Measurements from ENCODE around the gene DRD1. TPM values are rescaled to one million over a fixed set of nuclear protein-coding genes. Genes with fewer than 3 reads are reported as not detected.

Gene DRD1
- total RNA-seq, 1 experiment from 2014 or later = not detected

DNA sequence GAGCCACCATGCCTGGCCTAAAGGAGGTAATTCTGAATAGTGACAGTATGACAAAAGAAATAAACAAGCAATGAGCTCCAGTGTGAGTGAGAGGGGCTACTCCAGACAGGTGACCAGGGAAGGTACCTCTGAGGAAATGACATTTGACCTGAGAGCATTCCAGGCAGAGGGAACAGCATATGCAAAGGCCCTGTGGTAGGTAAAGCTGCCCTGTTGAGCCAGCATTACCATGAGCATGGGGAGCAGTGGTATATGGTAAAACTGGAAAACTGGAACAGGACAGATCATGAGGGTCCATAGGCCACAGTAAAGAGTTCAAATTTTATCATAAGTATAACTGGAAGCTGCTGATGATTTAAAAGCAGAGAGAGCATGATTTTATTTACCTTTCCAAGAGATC is 28.4 kb upstream of the DRD1 start:
- no peaks in the 10 kb centered on the region for H3K9me3 ChIP-seq
- no peaks in the 10 kb centered on the region for H3K36me3 ChIP-seq
- peaks cover 24% of the 10 kb centered on the region for H3K27me3 ChIP-seq
- DNase-seq = no peak
- H3K4me3 ChIP-seq = no peak overlapping the region

GRCh38 chr5:175471628-175472027 is 27.6 kb upstream of the DRD1 start:
- no peak for DNase-seq
- H3K36me3 ChIP-seq = no peaks in the 10 kb centered on the region
- peaks cover 24% of the 10 kb centered on the region for H3K27me3 ChIP-seq
- H3K4me3 ChIP-seq = no peak overlapping the region
- H3K9me3 ChIP-seq = no peaks in the 10 kb centered on the region

DNA sequence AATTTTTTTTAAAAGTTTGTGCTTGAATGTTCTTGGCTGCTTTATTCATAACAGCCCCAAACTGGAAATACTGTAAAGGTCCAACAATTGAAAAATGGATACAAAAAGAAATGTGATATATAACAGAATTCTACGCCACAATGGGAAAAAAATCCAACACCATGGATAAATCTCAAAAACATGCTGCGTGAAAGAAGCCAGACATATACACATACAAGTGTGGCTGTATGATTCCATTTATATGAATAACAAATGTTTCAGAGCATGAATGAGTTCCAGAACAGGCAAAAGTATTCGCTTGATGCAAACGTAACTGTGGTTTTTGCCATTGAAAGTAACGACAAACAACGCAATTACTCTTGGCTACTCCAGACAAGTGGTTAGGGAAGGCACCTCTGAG is 27.2 kb upstream of the DRD1 start:
- Histone ChIP-seq H3K4me3 (no peak overlapping the region), H3K9me3 (no peaks in the 10 kb centered on the region), H3K36me3 (no peaks in the 10 kb centered on the region), H3K27me3 (peaks cover 27% of the 10 kb centered on the region)
- DNase-seq = no peak

DNA sequence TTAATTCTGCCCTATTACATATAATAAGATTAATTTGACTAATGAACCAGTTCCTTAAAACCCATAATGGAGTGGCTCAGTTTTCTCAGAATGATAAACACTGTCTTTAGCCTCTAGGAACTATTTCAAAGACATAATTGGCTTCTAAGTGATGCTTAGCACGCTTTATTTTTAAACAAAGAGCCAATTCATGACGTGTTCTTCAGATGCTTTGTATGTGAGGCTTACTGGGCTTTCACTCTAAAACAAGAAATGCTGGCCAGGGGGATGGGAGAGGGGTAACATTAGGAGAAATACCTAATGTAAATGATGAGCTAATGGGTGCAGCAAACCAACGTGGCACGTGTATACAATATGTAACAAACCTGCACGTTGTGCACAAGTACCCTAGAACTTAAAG is 26.8 kb upstream of the DRD1 start:
- Histone ChIP-seq H3K36me3 (no peaks in the 10 kb centered on the region), H3K9me3 (no peaks in the 10 kb centered on the region), H3K27me3 (peaks cover 28% of the 10 kb centered on the region), H3K4me3 (no peak overlapping the region)
- no peak for DNase-seq

DNA sequence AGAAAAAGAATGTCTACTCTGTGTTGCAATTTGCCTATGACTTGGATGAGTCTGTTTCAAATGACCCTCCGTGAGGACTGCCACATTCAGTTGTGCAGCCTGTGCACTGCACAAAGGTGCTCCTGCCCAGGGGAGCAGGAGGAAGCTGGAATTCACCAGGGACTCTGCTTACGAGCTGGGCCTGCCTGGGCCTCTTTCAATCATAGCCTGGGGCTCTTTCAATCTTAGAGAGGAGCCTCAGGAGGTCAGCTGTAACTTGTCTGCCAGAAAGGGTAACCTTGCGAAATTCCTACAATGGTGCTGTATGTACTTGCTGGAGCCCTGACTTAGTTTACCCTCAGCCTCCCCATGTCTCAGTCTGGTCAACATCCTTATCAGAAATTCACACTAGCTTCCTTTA is 25.9 kb upstream of the DRD1 start:
- no peak for DNase-seq
- Histone ChIP-seq H3K9me3 (no peaks in the 10 kb centered on the region), H3K36me3 (no peaks in the 10 kb centered on the region), H3K4me3 (no peak overlapping the region), H3K27me3 (peaks cover 24% of the 10 kb centered on the region)

- Histone ChIP-seq H3K36me3 (no peaks in the 10 kb centered on the region), H3K4me3 (no peak overlapping the region), H3K27me3 (peaks cover 21% of the 10 kb centered on the region), H3K9me3 (no peaks in the 10 kb centered on the region)
- DNase-seq = no peak
Observed at GRCh38 chr5:175468892-175469291, 24.9 kb upstream of the DRD1 start.

GRCh38 chr5:175467983-175468690 is 24.2 kb upstream of the DRD1 start:
- Histone ChIP-seq H3K4me3 (no peak overlapping the region), H3K27me3 (peaks cover 27% of the 10 kb centered on the region), H3K36me3 (no peaks in the 10 kb centered on the region), H3K9me3 (no peaks in the 10 kb centered on the region)
- no peak for DNase-seq

GRCh38 chr5:175466700-175467318 is 22.8 kb upstream of the DRD1 start:
- Histone ChIP-seq H3K4me3 (no peak overlapping the region), H3K9me3 (no peaks in the 10 kb centered on the region), H3K27me3 (peaks cover 25% of the 10 kb centered on the region), H3K36me3 (no peaks in the 10 kb centered on the region)
- peak; percentile 55 for DNase-seq

DNA sequence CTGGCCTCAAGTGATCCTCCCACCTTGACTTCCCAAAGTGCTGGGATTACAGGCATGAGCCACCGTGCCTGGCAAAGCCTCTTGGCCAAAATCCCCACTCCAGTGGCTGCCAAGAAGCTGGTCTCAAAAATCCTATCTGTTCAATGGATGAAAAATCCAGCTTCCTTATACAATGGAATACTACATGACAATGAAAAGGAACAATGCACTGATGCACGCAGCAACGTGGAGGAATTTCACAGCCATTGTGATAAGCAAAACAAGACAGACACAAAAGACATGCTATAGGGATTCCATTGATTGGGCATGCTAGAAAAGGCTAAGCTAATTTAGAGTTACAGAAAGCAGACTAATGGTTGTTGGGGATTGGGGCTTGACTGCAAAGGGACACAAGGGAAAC is 21.3 kb upstream of the DRD1 start:
- Histone ChIP-seq H3K9me3 (no peaks in the 10 kb centered on the region), H3K4me3 (no peak overlapping the region), H3K27me3 (peaks cover 25% of the 10 kb centered on the region), H3K36me3 (no peaks in the 10 kb centered on the region)
- no peak for DNase-seq

DNA sequence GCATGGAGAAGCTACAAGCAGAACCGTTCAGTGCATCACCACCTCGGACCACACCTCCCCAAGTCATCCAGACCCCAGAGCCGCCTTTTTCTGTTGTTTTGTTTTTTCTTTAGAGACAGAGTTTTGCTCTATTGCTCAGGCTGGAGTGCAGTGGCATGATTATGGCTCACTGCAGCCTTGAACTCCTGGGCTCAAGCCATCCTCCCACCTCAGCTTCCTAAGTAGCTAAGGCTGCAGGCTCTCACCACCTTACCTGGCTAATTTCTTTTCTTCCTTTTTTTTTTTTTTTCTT is 20.9 kb upstream of the DRD1 start:
- H3K36me3 ChIP-seq = no peaks in the 10 kb centered on the region
- H3K4me3 ChIP-seq = no peak overlapping the region
- no peaks in the 10 kb centered on the region for H3K9me3 ChIP-seq
- H3K27me3 ChIP-seq = peaks cover 25% of the 10 kb centered on the region
- no peak for DNase-seq

- Histone ChIP-seq H3K9me3 (no peaks in the 10 kb centered on the region), H3K27me3 (peaks cover 25% of the 10 kb centered on the region), H3K4me3 (no peak overlapping the region), H3K36me3 (no peaks in the 10 kb centered on the region)
- DNase-seq = peak; percentile 31
Observed at GRCh38 chr5:175464074-175464941, 20.3 kb upstream of the DRD1 start.

DNA sequence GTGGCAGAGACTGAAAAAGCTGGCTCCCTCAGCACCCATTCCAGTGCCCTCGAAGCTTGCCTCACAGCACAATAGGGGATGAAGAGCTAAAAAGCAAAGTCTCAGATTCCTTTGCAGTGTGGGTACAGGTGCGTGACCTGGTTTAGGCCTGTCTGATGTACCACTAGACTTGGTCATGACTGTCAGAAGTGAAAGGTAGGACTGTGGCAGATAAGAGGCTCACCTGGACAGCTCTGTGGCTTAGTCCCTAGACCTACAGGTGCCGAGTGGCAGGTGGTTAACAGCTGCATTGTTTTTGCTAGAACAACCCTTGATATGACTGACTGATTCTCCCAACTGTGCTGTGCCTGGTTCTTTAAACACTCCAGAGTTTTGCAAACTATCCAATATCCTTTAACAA is 19.7 kb upstream of the DRD1 start:
- peaks cover 31% of the 10 kb centered on the region for H3K27me3 ChIP-seq
- H3K36me3 ChIP-seq = no peaks in the 10 kb centered on the region
- no peaks in the 10 kb centered on the region for H3K9me3 ChIP-seq
- no peak overlapping the region for H3K4me3 ChIP-seq
- DNase-seq = no peak

- Histone ChIP-seq H3K4me3 (no peak overlapping the region), H3K27me3 (peaks cover 31% of the 10 kb centered on the region), H3K9me3 (no peaks in the 10 kb centered on the region), H3K36me3 (no peaks in the 10 kb centered on the region)
- no peak for DNase-seq
Observed at GRCh38 chr5:175461370-175461769, 17.4 kb upstream of the DRD1 start.

DNA sequence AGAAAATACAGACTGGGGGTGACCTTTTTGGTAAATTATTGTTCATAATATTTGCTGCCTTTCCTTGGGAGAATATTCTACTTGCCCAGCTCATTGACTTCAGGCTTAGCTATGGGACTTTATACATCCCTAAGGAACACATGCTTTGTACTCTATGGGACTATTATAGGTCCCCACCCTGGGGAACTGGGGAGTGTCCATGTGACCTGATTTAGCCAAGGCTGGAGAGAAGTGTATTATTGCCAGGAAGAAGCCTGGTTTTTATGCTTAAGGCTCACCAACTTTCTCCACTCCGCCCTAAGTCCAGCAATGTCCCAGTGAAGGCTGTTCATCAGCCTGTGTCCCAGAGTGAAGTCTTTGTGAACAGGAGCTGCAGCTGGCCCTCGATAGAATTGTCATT is 16.6 kb upstream of the DRD1 start:
- Histone ChIP-seq H3K4me3 (no peak overlapping the region), H3K27me3 (peaks cover 31% of the 10 kb centered on the region), H3K9me3 (no peaks in the 10 kb centered on the region), H3K36me3 (no peaks in the 10 kb centered on the region)
- no peak for DNase-seq

DNA sequence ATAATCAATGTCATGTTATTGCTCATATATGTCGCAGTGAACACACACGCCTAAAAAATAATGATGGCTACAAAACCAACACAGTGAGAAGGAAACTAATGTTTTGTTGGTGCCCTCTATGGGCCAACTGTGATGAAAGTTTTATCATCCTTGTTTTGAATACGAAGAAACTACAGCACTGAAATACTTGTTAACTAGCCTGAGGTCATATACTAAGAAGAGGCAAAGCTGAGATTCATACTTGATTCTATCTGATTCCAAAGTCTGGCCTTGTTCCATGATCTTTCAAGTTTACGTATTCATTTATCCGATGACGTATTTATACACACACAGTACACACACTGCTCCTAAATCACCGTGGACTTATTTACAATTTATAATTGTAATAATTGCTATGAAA is 16.1 kb upstream of the DRD1 start:
- H3K4me3 ChIP-seq = no peak overlapping the region
- H3K36me3 ChIP-seq = no peaks in the 10 kb centered on the region
- peaks cover 34% of the 10 kb centered on the region for H3K27me3 ChIP-seq
- H3K9me3 ChIP-seq = no peaks in the 10 kb centered on the region
- DNase-seq = no peak

DNA sequence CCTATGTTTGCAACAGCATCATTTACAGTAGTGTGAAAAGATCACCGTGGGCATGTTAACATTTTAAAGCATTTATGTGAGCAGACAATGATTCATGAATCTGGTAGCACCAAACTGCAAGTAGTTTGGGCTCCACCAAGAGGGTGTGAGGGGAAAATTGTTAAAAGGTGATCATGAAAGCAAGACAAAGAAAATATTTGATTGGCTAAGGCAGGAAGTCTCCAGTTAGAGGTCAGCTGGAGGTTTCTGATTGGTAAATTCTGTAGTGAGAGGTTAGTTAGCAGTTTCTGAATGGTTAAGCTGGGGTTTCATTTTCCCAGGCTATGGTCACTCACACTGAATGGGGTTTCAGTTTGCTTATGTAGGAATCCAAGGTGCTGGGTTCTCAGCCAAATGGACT is 13.5 kb upstream of the DRD1 start:
- Histone ChIP-seq H3K9me3 (no peaks in the 10 kb centered on the region), H3K4me3 (no peak overlapping the region), H3K27me3 (peaks cover 44% of the 10 kb centered on the region), H3K36me3 (no peaks in the 10 kb centered on the region)
- DNase-seq = no peak

GRCh38 chr5:175456105-175456742 is 12.2 kb upstream of the DRD1 start:
- H3K27me3 ChIP-seq = peaks cover 54% of the 10 kb centered on the region
- no peak for DNase-seq
- no peaks in the 10 kb centered on the region for H3K36me3 ChIP-seq
- no peaks in the 10 kb centered on the region for H3K9me3 ChIP-seq
- no peak overlapping the region for H3K4me3 ChIP-seq

All from MG63 (cell line).